GM18508 (cell line): ENCODE measurements around the gene CBX2.
"Not testable (repeated sequence)": the region's sequence is repeated elsewhere in the genome, so short reads cannot be mapped to it uniquely, and the experiment has no call there.

ENCODE experiments used
- ATAC-seq: cut with Tn5 transposase; IDR thresholded peaks from one replicate; pipeline ENCODE4 v1.9.1; 2021; ENCODE audit warnings: moderate number of reproducible peaks; ENCODE audit not compliant: insufficient read depth, unreplicated experiment

The CBX2 gene

GRCh38 chr17:79742589-79742918 is 35.4 kb upstream of the CBX2 start:
- ATAC-seq = no peak

DNA sequence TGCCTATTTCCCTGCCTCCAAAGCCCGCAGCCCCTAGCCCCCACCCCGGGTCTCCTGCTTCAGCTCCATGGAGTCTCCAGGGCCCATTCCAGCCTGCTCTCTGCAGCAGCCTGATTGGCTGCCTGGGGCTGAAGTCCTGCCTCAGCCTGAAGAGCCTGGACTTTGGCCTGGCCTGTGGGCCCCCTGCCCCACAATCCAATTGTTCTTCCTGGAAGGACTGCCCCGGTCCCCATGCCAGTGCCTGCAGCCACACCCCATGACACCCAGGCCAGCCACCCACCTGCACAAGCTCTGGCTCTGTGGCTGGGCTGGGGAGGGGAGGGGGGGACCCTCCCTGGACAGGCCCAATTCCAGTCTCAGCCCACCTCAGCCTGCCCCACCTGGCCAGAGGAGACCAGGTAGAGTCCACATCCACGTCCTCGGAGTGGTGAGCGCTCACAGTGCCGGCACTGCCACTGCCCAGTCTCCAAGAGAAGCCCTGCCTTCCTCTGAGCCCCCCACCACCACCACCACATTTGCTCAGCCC is 34.9 kb upstream of the CBX2 start:
- no peak for ATAC-seq

DNA sequence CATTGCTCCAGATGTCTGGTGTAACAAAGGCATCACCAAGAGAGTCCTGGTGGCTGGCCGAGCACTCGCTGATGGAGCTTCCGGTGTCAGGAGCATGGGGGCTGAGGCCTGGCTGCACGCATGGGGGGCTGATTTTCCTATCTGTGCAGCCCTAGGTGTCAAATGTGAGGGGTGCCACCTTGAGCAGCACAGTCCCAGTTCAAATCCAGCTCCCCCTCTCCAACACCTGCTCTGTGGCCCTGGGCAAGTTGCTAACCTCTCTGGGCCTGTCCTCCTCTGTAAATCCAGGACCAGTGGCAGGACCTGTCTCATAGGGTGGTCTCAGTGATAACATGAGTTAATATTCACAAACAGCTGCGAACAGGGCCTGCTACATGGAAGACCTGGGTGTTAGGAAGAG is 34.3 kb upstream of the CBX2 start:
- ATAC-seq = no peak

- ATAC-seq = no peak
Observed at GRCh38 chr17:79745641-79746105, 32.3 kb upstream of the CBX2 start.

DNA sequence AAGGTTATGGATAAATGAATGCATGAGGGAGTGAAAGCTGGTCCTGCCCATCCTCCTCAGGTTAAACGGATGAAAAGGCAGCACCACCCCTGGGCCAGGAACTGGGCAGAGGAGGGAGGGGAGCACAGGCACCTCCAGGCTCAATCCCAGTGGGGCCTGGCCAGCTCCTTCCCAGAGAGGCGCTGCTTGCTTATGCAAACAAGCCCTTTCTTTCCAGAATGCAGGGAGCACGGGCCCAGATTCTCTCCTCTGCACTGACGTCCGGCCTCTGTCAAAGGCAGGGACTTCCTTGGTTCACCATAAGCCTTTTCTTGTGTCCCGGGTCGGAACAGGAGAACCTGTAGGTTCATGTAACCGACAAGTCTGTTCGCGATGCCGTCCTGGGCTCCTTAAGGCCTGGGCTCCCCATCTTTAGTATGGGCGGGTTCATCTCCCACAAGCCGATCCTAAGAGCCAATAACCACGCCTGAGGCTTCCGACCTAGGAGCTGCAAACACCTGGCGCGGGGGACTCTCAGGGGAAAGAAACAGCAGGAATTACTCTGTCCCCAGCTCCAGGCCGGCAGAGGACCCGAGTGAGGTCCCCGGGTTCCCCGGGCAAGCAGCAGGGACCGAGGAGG is 30.9 kb upstream of the CBX2 start:
- ATAC-seq = no peak

- ATAC-seq = no peak
Observed at GRCh38 chr17:79747508-79748294, 30.2 kb upstream of the CBX2 start.

DNA sequence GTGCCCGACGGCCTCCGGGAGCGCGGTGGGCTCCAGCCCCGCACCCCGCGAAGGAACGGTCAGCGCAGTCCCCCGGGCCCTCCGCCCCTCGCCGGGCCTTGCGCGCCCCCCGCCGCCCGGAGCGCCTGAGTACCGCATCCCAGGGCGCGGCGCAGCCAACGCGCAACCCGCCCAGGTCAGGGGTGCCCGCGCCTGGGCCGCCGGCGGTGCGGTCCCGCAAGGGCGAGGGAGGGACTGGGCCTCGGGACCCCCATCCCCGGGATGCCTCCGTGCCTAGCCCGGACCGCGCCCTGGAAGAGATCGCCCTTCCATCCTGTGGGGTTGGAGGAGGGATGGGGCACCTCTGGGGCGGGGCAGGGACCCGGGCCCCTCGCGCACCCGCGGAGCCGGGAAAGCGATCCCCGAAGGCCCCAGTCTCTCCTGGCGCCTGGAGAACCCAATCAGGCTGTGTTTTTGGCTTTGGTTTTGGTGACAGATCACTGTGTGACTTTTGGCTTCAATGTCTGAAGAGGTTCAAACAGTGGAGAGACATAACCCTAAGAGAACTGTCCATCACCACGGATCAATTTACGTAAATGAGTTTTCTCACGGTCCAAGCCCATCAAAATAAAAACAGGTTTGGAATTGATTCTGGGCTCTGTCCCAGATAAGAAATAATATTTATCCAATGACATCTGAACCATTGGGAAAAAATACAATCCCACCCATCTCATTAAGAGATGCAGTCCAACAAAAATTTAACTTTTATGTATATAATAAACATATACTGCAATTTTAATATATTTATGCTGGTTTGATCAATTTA is 29.5 kb upstream of the CBX2 start:
- no peak for ATAC-seq

DNA sequence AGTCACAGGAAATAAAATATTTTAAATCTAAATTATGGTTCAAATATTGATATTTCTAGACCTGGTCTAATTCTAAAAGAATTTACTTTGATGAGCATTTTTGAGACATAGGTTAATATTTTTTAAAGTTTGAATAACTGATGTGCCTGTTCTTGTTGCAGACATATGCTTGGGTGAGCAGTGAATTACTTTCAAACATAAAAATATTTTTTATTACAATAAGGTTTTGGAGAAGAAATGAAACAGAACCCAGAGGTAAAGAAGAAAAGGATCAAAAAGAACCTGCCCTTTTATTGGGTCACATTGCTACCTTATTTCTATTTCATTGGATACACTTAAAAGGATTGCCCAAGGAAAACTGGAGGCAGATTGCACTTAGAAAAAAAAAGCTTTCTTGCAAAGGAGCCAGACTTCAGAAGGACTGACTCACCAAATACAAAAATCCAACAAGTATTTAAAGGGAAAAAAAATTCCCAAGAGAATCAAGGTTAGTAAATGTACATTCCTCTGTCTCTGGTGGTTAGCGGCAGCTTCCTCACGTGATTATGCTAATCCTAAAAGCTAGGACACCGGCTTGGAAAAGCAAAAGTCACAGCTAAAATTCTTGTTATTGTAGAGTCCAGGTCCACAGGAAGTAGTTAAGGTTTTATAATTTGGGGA is 28.7 kb upstream of the CBX2 start:
- ATAC-seq = no peak

GRCh38 chr17:79749958-79750357 is 28.0 kb upstream of the CBX2 start:
- no peak for ATAC-seq

DNA sequence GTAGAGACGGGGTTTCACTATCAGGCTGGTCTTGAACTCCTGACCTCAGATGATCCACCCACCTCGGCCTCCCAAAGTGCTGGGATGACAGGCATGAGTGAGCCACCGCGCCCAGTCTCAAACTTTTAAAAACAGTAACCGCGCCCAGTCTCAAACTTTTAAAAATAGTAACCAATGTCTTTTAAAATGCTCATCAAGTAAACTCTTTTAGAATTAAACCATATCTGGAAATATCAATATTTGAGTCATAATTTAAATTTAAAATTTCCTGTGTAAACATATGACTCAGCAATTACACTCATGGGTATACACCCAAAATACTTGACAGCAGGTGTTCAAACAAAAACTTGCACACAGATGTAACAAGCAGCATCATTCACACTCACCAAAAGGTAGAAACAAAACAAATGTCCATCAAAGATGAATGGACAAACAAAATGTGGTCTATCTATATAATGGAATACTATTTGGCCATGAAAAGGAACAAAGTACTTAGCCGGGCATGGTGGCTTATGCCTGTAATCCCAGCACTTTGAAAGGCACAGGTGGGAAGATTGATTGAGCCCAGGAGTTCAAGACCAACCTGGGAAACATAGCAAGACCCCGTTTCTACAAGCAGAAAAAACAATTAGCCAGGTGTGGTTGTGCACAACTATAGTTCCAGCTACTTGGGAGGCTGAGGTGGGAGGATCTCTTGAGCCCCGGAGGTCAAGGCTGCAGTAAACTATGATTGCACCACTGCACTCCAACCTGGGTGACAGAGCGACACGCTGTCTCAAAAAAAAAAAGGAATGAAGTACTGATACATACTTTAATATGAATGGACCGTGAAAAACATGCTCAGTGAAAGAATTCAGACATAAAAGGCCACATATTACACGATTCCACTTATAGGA is 27.1 kb upstream of the CBX2 start:
- ATAC-seq = no peak

GRCh38 chr17:79752175-79752574 is 25.8 kb upstream of the CBX2 start:
- no peak for ATAC-seq

GRCh38 chr17:79754370-79754769 is 23.6 kb upstream of the CBX2 start:
- no peak for ATAC-seq

- ATAC-seq = not testable (repeated sequence)
Observed at GRCh38 chr17:79754903-79755302, 23.0 kb upstream of the CBX2 start.

DNA sequence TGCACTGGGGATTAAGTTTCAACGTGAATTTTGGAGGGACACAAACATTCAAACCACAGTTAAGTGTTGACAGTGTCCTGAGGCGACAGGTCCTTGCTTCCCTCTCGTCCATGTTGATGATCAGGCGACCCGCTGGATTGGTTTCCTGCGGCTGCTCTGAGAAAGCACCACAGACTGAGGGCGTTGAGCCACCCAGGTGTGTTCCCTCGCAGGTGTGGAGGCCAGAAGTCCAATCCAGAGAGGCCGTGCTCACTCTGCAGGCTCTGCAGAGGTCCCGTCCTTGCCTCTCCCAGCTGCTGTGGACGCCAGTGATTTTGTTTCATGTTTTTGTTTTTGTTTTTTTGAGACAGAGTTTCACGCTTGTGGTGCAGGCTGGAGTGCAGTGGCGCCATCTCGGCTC is 22.4 kb upstream of the CBX2 start:
- ATAC-seq = no peak

DNA sequence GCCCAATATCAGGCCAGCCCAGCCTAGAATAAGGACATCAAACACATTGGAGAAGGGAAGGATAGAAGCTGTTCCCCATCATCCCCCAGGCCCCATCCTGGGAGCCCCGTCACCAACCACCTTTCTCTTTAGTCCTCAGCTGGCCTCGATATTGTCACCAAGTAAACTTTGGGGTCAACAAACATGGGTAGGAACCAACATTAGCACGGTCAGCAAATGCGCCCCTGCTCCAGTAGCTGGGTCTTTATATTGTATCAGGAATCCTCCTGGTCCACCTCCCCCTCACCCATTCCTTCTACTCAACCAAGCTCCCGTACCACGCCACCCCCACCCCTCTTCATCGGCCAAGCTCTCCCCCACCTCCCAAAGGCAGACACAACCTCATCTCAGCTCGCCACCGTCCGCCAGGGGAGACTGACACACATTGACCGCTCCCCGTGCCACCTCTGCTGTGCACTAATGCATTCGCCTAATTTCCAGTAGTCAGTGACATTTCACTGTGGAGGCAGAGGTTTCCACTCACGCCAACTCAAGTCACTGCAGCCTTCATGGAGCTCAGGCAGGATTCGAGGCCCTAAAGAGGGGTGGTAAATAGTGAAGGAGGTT is 20.7 kb upstream of the CBX2 start:
- ATAC-seq = no peak

- ATAC-seq = no peak
Observed at GRCh38 chr17:79758271-79758670, 19.7 kb upstream of the CBX2 start.

DNA sequence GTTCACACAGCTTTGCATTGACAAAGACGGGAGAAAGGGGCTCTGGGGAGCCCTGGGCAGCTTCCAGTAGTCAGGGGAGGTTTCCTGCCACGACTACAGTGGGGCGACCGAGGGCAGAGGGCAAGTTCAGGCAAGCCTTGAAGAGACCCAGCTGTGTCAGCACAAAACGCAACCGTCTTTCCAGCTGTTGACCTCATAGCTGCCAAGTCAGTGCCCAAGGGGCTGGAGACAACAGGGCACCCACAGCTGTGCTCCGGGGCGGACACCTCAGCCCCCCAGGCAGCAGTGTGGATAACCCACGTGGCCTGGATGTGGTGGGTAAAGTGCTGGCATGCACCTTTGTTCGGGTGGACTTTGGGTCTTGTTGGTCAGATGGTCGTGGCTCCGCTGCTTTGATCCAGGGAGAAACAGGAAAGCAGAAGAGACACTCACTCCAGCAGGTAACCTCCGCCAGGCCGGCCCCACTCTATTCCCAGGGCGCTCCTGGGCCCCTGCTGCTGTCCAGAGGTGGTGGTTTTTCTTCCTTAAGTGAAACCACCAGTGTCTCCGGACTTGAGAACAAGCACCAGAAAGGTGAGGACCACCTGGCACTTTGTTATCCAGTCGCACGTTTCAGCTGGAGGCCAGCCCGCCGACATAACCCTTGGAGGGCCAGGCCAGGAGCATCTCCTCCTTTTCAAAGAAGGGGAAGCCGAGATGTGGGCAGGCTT is 17.6 kb upstream of the CBX2 start:
- ATAC-seq = no peak

- ATAC-seq = no peak
Observed at GRCh38 chr17:79761894-79762589, 15.9 kb upstream of the CBX2 start.
